Caki2 (cell line): ENCODE data around the gene HABP4. TPM values are rescaled to one million over a fixed set of nuclear protein-coding genes. Genes with fewer than 3 reads are reported as not detected.

ENCODE experiments used
- DNase-seq: peaks from one replicate; pipeline ENCODE4 v3.0.0-alpha.2; 2015; ENCODE audit warnings: low read depth
- in situ Hi-C: cut with HindIII; loops from 2 replicates; pipeline ENCODE4 v1.10.0; 2016; ENCODE audit warnings: low sequenced_read_pairs, low pct_unique_long_range_greater_than_20kb, mixed read lengths
- total RNA-seq: library from RNA; depleted of rRNA; stranded (reverse); fragments of >200 nt; shearing (Covaris generic); gene quantifications from 2 replicates; pipeline ENCODE4 v1.2.3, GENCODE V29; 2014; ENCODE audit warnings: low replicate concordance

HABP4 gene
- total RNA-seq, 1 experiment from 2014 or later, result 32.8 TPM

DNA sequence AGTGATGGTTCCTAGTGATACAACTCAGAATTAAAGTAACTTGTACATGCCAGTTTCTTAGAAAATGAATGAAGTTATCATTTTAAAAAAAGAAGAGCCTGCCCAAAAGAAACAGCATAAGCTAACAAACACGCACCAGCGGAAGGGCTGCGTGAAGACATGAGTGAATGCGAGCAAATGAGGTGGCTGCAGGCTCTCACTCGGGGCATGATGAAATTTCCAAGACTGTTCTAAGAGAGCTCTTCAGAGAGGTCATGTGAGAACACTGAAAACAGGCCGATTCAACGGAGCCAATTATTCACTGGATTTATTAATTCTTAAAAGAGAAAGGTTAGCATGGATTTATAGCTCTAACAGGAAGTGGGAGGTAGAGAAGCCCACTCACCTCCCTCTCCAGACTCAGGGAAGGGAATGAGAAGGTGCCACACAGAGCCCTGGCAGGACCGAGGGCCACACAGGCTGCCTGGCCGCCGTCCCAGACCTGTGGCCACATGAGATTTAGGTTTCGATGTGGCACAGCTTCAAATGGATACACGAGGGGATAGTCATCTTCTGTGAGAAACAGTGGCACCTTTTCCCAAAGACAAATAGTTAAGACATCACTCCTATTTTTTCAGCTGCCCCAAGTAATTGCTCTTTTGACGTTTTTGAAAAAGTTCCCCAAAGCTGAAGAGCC, 55.5 kb downstream of the HABP4 start:
- in situ Hi-C loops, result no loop called here
- DNase-seq, result no peak

DNA sequence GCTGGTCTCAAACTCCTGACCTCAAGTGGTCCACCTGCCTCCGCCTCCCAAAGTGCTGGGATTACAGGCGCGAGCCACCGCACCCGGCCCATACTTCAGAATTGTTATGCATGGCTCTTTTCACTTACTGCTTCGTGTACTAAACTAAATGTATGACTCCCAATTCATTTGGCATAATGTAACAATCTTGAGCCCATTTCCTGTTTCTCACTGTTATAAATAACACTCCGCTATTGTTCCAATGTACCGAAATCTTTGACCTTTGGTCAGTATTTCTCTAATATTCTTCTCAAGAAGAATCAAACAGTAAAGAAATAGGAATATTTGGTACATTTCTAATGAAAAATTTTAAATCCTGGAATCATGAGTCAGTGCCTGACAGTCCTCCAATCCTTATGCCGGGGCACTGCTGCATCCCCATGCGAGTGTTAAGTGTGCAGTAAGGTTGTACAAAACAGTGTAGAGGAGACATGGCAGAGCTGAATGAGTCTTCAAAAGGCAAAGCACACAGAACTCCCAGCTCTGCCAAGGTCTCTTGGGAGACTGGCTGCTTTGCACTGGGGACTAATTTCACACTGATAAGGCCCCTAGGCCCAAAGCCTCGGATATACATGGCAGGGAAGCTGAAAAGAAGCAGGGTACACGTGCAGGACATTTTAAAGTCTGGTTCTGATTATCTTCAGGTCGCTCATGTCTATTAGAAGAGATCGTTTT, 58.4 kb downstream of the HABP4 start:
- in situ Hi-C loops, result no loop called here
- DNase-seq, result no peak

DNA sequence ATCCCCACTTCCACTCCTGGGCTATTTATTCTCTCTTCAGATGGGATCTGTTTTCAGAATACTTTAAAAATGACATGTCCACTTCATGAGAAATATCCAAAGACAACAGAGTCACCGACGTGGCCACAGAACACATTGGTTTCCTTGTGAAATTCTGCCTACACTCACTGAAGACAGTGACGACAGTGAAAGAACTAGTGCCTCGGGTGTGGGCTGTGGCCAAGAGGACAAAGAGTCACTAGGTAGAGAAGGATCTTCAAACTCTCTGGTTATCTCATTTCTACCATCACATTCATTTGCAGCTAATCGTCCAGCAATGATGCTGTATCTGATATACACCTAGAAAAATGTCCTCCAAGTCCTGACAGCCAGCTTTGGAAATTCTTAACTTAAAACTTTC, 59.1 kb downstream of the HABP4 start:
- in situ Hi-C loops, result no loop called here
- no peak for DNase-seq

DNA sequence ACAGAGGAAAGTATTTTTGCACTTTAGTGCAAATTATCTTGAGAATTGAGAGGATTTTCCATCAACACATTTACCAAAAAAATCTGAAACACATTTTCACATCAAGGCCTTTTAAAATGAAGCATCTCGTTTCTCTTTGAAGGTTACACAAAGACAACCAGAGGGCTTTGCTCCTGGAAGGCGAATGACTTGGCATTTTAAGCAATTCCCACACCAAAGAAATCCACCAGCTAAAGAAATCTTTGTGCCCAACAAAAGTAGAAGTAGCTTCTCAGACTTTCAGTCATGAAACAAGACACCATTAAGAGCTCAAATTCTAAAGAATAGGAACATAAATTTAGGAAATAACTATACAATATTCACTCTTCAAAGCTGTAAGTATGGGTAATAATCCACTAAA, 59.9 kb downstream of the HABP4 start:
- in situ Hi-C loops, result no loop called here
- DNase-seq, result no peak

DNA sequence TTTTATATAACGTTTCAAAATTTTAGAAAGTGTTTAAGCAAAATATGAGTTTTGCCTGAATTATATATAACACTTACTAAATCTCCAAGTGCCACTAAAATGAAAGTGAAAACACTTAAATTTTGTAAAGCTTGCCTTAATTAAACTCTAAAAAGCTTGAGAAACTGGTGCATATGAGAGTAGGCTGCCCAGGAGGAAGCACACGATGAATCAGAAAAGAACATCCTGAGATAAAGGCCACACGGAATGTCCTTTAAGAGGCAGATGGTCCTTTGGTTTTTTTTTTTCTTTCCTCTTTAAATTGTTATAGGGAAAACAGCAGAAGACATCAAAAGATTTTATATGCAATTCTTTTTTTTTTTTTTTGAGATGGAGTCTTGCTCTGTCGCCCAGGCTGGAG, 60.3 kb downstream of the HABP4 start:
- in situ Hi-C loops, result no loop called here
- no peak for DNase-seq

DNA sequence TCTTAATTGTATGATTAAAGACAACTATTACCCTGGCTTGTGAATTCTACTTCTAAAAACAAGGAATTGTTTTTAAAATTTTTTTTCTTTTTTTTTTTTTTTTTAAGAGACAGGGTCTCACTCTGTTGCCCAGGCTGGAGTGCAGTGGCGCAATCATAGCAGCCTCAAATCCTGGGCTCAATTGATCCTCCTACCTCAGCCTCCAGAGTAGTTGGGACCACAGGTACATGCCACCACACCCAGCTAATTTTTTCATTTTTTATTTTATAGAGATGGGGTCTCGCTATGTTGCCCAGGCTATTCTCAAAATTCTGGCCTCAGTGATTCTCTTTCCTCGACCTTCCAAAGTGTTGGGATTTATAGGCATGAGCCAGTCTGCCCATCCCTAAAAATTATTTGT, 62.3 kb downstream of the HABP4 start:
- no peak for DNase-seq
- in situ Hi-C loops, result no loop called here

DNA sequence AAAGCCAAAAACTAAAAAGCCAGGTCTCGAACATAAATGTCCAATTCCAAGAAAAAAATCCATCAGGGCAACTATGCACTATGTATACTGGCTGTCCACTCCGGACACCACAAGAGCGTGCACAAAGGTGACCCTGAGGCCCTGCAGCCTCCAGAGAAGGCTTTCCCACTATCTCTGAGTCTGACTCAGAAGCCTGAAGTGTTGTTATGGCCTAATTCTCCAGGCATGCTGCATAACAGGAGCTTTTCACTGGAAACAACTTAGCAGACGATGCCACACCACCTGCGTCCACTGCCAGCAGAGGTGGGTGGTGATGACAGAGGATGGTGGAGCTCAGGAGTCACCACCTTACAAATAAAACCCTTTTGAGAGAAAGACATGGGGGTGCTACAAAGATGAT, 63.7 kb downstream of the HABP4 start:
- in situ Hi-C loops, result no loop called here
- DNase-seq, result no peak

DNA sequence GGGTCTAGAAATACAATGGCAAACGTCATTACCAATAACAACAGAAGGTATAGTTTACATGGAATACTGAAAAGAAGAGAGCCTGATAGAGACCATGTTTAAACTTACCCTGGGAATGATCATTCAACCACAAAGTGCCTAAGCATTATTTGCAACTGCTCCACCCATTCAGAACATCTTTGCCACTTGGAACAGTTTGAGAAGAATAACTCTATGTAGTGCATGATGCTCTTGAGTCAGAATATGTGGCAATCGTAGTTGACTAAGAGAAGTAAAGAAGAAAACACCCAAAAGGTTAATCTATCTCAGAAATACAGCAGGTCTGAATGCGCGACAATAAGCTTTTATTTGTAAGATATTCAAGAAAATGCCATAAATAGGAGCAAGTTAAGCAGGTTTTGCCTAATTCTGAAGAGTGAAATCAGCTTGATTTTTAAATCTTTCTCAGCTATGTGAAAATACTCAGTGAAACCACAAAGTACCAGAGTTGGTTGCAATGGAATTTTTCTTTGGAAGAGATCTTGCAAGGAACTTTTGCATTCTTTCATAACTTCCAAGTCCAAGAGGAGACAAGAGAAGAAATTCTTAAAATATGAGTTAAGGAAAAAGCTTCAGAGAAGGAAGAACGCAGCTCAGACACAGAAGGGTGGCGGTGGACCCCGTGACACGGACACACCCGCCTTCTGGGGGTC, 64.3 kb downstream of the HABP4 start:
- in situ Hi-C loops, result no loop called here
- no peak for DNase-seq

DNA sequence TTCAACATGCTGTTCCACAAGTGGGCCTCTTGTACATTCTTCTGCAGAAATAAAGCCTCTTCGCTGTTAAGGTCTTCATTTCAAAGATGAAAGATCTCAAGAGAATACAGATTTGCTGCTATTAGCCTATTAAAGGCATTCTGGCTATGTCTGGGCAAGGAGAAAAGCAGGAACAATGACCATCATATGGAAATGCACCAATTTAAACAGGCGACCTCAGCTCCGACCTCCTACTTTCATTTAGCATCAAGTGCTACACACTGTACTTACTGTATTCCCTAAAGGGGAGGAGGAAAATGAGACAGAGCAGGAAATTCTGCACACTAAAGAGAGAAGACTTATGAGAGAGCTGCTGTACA, 64.8 kb downstream of the HABP4 start:
- no peak for DNase-seq
- in situ Hi-C loops, result no loop called here

DNA sequence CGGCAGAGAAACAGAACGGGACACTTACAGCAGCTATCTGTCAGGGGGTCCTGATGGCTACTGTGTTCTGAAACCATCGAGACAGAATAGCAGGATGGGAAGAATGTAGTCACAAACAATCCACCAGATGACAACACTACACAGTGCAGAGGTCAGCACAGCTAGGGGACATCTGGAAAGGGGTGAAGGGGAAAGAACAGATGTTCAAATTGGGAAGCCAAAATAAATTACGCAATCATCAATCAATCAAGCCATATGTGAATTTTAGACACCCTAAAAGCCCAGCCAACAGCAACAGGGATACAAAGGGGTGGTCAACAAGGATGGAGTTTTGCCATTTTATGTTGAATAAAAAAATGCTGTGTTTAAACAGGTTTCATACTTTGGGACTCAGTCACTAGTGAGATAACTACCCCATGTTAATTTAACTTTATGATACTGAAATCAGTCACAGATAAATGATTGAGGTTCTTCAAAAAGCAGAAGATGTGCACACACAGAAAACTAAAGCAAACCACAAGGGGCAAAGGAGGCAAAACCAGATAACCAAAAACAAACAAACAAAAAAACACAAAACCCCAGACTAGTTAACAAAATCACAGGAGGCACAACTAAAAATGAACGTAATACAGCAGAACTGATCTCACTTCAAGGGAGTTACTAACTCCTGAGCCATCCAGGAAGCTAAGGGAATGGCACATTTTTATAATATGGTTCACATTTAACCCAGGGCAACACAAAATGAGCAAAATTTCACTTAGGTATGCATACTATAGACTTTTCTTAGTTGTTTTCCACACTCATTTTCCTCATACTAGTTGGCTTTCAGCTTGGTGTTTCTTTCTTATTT, 65.9 kb downstream of the HABP4 start:
- no peak for DNase-seq
- in situ Hi-C loops, result no loop called here

DNA sequence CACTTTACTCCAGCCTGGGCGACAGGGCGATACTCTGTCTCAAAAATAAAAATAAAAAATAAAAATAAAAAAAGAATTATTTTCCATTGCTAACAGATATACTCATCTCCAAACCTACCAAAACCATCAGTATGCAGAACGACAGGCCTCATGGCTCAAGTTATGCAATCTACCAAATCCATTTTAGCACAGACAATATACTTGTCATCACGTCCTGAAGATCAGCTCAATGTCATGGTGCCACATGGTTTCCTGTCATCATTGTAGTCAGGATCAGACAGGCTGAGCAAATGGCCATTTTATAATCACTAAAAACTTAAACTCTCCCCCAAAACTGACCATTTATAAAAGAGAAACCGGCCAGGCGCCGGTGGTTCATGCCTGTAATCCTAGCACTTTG, 69.1 kb downstream of the HABP4 start:
- in situ Hi-C loops, result no loop called here
- DNase-seq, result no peak

DNA sequence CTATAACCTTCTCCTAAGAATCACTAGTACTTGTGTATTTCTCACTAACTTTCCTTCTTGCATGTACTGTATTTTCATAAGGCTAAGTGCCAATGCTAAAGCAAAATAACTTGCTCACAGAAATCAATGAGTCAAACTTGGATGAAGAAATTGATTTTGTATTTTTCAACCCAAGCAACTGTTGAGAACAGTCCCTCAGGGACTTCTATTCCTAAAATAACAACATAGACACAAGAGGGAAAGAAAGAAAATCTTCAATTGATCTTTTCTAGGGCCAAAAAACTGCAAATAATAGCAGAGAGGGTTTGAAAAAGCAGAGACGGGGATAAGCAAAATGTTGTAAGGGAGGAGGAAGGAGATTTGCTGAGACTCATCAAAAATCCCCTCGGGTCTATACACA, 69.8 kb downstream of the HABP4 start:
- in situ Hi-C loops, result no loop called here

DNA sequence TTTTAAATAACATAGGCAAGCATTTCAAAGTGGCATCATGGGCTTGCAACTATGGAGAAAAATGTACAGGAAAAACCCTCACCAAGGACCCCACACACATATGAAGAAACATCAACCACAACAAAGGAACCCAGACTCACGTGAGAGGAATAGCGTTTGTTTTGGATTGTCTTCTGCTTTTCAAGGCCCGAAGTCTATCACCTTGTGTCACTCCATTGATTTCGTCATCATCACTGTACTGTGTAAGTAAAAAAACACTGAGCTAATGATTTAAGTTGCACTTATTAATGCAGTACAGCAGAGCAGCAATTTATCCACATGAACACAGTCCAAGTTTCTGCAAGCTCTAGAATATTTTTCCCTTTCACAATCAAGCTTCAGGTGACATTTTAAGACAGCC, 72.4 kb downstream of the HABP4 start:
- in situ Hi-C loops, result no loop called here
- no peak for DNase-seq

More for the DNA sequence above, 69.8 kb downstream of the HABP4 start:
- no peak for DNase-seq

DNA sequence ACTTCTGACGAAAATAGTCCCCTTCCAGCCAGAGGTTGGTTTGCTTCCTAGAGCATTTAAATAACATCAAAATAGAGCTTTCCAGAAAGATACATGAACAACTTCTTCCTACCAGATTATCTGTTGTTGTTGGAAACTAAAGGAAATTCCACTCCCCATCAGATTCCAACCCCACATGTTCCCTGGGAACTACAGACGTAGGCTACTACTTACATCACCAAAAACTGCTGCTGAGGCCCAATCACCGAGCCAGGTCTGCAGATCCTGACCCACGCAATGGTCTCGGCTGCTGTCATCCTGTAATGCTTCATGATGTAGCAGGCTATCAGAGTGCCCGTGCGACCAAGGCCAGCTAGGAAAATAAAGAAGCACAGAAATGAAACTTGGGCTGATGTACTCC, 73.4 kb downstream of the HABP4 start:
- in situ Hi-C loops, result no loop called here
- no peak for DNase-seq

DNA sequence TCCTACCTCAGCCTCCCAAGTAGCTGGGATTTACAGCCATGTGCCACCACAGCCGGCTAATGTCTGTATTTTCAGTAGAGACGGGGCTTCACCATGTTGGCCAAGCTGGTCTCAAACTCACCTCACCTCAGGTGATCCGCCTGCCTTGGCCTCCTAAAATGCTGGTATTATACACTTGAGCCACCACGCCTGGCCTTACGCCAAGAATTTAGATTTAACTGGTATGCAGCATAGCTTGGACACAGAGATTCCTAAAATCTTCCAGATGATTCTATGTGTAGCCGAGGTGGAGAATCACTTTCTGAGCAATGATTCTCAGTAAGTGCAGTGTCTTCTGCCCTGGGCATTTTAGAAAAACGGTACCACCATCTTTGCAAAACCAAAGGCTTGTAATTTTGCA, 74.1 kb downstream of the HABP4 start:
- in situ Hi-C loops, result no loop called here
- no peak for DNase-seq

DNA sequence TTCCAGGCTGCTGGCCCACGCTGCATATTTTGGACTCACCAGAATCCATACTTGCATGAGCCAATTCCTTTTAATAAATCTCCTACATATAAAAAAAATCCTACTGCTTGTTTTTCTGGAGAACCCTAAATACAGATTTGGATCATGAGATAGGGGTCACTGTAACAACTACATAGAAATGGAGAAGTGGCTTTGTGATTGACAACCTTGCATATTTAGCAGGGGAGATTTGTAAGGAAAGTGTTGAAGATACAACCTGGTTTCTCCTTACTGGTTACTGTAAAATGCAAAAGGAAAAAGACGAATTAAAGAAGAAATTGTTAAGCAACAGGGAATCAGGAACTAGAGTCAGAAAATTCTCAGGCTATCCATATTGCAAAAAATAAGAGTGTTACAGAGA, 74.8 kb downstream of the HABP4 start:
- no peak for DNase-seq
- in situ Hi-C loops, result no loop called here

DNA sequence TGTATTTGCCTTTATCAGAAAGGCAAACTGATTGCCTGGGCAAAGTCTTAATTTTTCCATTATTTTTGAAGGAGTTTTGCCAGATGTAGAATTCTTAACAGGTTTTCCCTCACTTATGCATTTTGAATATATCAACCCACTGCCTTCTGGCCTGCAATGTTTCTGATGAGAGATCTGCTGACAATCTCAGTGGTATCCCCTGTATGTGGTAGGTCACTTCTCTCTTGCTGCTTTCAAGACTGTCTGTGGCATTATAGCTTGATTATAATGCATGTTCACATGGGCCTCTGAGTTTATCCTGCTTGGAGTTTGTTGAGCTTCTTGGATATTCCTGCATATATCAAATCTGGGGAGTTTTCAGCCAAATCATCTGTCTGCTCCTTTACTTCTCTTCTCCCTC, 82.2 kb downstream of the HABP4 start:
- no peak for DNase-seq
- in situ Hi-C loops, result no loop called here

DNA sequence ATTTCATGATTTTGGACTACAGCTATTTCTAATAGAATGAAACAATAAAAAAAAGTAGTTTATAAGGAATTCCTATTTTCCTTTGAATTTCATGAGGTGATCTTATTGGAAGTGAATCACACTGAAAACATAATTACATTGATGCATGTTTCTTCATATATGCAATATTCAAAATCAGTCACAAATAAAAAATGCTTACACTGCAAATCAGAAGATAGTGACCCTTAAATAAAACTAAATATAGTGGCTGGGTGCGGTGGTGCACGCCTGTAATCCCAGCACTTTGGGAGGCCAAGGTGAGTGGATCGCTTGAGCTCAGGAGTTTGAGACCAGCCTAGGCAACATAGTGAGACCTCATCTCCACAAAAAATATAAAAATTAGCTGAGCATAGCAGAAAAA, 90.1 kb downstream of the HABP4 start:
- in situ Hi-C loops, result no loop called here
- no peak for DNase-seq
